Measurements from ENCODE around the gene TEX30. TPM values are rescaled to one million over a fixed set of nuclear protein-coding genes. Genes with fewer than 3 reads are reported as not detected.

TEX30 gene
- total RNA-seq, 6 experiments from 2014 or later, result 9.0 to 19.4 (median 16.2) TPM

DNA sequence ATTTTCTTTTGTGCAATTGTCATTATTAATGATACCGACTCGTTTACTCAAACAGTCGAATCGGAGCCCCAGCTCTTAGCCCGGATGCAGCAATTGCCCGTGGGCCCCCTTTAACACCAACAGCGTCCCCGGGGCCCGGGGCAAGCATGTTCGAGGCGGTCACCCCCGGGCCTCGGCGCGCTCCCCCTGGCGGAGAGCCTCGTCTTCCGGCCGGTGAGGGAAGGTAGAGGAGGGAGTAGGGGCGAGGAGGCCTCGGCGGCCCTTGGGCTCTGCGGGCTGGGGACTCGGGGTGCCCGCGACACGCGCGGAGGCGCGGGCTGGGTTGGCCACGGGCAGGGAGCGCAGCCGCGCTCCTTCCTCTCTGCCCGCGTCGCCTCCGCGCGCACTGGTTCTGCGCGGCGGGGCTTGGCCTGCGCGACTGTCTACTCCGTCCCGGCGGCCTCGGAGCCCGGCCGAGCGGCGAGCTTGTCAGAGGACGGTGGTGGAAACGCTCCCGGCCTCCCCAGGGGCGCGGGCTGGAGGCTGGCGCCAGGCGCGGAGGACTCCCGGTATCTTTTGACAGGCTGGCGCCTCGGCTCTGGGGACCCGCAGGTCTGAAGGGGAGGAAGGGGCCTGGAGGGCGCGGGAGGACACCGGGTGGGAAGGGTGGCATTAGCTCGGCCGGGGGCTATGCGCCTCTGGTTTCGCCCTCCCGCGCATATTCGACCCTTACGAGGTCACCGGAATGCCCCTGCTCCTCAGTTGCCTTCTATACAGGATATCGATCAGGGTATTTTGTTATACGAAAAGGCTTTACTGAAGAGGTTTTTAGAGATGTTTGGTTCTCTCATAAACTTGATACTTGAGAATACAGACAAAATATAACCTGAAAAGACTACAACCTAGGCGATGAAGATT is 26.8 kb upstream of the TEX30 start:
- peaks cover 48% of the 10 kb centered on the region for H3K4me1 Mint-ChIP-seq (ENCODE audit: low read depth)
- TF ChIP-seq CTCF (IDR thresholded peaks at IDR 0.05), result peak; percentile 90
- no peaks in the 10 kb centered on the region for H3K9me3 Mint-ChIP-seq
- H3K36me3 Mint-ChIP-seq (ENCODE audit: low read depth), result peaks cover 10% of the 10 kb centered on the region; the same call in 1 of the 2 replicates
- H3K4me3 Mint-ChIP-seq, result peak overlapping the region; percentile 96
- H3K27ac Mint-ChIP-seq, result peak overlapping the region; percentile 88
- H3K27me3 Mint-ChIP-seq (ENCODE audit: insufficient read depth), result no peaks in the 10 kb centered on the region
- DNase-seq, result peak; percentile 68

GRCh38 chr13:102799426-102800144 is 26.0 kb upstream of the TEX30 start:
- H3K27ac Mint-ChIP-seq, result peak overlapping the region; percentile 88
- no peaks in the 10 kb centered on the region for H3K27me3 Mint-ChIP-seq (ENCODE audit: insufficient read depth)
- peaks cover 48% of the 10 kb centered on the region for H3K4me1 Mint-ChIP-seq (ENCODE audit: low read depth)
- no peak for TF ChIP-seq CTCF (IDR thresholded peaks at IDR 0.05)
- peaks cover 8% of the 10 kb centered on the region; the same call in 1 of the 2 replicates for H3K36me3 Mint-ChIP-seq (ENCODE audit: low read depth)
- H3K9me3 Mint-ChIP-seq, result no peaks in the 10 kb centered on the region
- DNase-seq, result no peak
- peak overlapping the region; percentile 96 for H3K4me3 Mint-ChIP-seq

DNA sequence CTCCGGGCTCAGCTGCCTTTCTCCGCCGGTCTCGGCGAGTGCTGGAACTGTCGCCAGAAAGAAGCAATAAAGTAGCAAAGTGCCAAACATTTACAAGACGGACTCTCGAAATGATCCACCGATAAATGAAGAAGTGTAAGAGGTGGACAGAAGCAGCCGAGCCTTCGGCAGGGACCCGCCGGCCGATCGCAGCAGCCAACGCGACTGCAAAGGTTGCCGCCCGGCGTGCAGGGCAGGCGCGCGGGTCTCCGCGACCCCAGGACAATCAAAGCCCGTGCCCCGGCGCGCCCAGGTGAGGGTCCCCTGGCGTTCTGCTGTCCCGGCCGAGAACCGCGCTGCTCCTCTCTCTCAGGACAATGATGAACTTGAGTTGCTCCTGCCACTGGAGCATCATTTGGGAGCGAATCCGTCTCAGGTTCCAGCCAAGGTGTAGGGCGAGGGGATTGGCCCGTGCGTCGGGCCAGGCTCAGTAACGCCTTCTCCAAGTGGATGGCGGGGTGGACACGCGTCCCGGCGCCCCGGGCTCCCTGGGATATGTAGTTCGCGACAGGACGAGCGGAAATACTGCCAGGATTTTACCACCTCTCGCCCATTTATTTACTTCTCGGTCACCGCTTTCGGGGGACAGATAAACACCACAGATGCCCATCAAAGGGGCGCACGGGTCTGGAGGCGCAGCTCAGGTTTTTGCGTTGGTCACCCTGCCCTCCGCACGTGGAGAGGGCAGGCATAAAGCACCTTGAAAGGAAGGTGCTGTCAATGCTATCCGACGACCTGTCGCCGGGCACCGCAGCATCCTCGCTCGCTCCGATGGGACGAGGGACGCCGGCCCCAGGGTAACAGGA is 25.2 kb upstream of the TEX30 start, which contains the start of the genes BIVM and POGLUT2:
BIVM (plus strand) TSS at position 539 of the 845 bp plus-strand sequence. CDS start 8,149 bp downstream, outside the sequence.
POGLUT2 (minus strand) TSS at position 396 of the 845 bp plus-strand sequence; CDS start at position 90, 306 bp downstream.
- DNase-seq, result peak; percentile 92
- H3K36me3 Mint-ChIP-seq (ENCODE audit: low read depth), result peaks cover 7% of the 10 kb centered on the region; the same call in 1 of the 2 replicates
- H3K4me1 Mint-ChIP-seq (ENCODE audit: low read depth), result peaks cover 46% of the 10 kb centered on the region
- no peaks in the 10 kb centered on the region for H3K9me3 Mint-ChIP-seq
- H3K27ac Mint-ChIP-seq, result peak within 1 kb of the TSS; percentile 88
- no peak for TF ChIP-seq CTCF (IDR thresholded peaks at IDR 0.05)
- no peaks in the 10 kb centered on the region; the same call in 1 of the 2 replicates for H3K27me3 Mint-ChIP-seq (ENCODE audit: insufficient read depth)
- H3K4me3 Mint-ChIP-seq, result peak within 1 kb of the TSS; percentile 96

DNA sequence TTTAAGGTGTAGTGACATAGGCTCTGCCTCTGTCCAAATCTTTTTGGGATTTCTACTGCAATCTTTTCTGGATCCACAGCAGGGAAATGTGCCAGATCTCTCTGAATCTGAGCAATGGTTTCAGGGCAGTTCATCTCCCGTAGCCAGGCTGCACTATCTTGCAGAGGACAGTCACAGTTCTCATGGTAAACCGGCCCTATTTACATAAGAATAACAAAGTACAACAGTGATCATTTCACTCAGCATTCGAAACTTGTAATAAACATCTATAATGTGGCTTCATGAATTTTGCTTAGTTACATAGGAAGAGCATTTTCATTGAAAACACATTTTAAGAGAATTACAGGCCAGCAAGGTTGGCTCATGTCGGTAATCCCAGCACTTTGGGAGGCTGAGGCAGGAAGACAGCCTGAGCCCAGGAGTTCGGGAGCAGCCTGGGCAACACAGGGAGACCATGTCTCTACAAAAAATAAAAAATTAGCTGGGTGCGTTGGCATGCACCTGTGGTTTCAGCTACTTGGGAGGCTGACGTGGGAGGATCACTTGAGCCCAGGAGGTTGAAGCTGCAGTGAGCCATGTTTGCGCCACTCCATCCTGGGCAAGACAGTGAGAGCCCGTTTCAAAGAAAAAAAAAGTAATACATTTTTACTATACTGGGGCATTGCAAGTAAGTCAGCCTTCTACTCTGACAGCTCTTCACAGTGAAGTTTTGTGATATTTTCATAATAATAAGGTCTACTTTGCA is 20.2 kb upstream of the TEX30 start:
- H3K9me3 Mint-ChIP-seq, result no peaks in the 10 kb centered on the region
- H3K27ac Mint-ChIP-seq, result no peak overlapping the region
- H3K36me3 Mint-ChIP-seq (ENCODE audit: low read depth), result peaks cover 19% of the 10 kb centered on the region
- no peak overlapping the region for H3K4me3 Mint-ChIP-seq
- H3K27me3 Mint-ChIP-seq (ENCODE audit: insufficient read depth), result no peaks in the 10 kb centered on the region; the same call in none of the 2 replicates
- peaks cover 22% of the 10 kb centered on the region for H3K4me1 Mint-ChIP-seq (ENCODE audit: low read depth)
- DNase-seq, result no peak
- TF ChIP-seq CTCF (IDR thresholded peaks at IDR 0.05), result no peak
